Mesangial cell (primary cell): ENCODE data around the gene PRKCA. TPM values are rescaled to one million over a fixed set of nuclear protein-coding genes. Genes with fewer than 3 reads are reported as not detected.

Experiments used
- total RNA-seq: library from RNA; depleted of rRNA; stranded (reverse); fragments of >200 nt; gene quantifications from 2 replicates; pipeline ENCODE4 v1.2.3, GENCODE V29; 2015

PRKCA gene
- total RNA-seq, result 20.7 and 27.6 TPM in 2 replicates

GRCh38 chr17:66301864-66302741 lies at the start of gene PRKCA:
Gene PRKCA, plus strand, starts transcription at chr17:66302613.

GRCh38 chr17:66834919-66835454 lies 532.6 kb downstream of the PRKCA start, which contains the start of gene CACNG5:
Gene CACNG5, plus strand, starts transcription at chr17:66835117. Its CDS starts 42,216 bp downstream, at chr17:66877333.

Other genes with a start within 250 kb of the PRKCA start
- gene CEP112, start 110.5 kb upstream of the PRKCA start, total RNA-seq, result 2.7 and 3.4 TPM in 2 replicates
- gene APOH, start 73.2 kb upstream of the PRKCA start, total RNA-seq, result not detected in 2 replicates